Right atrium auricular region (tissue), 2 donors: Measurements from ENCODE around the gene ANK2. TPM values are rescaled to one million over a fixed set of nuclear protein-coding genes. Genes with fewer than 3 reads are reported as not detected.
A peak's percentile ranks its signal among the peaks of the same experiment; 100 is the strongest.

Experiments
- DNase-seq: peaks from one replicate; pipeline ENCODE4 v3.0.0-alpha.2; 2019; ENCODE audit warnings: low spot score
- H3K27ac ChIP-seq, 2 donors: fragments of 200-600 bp; sonication (generic); 1 replicate in 1 of 2; 2 replicates in 1 of 2; pipeline ENCODE4 v1.5.1; 2016 to 2019
- H3K27me3 ChIP-seq, 2 donors: fragments of 200-600 bp; sonication (generic); one replicate each; pipeline versions ENCODE4 v1.5.1 to v1.6.0; 2017 to 2019
- H3K36me3 ChIP-seq: fragments of 200-600 bp; sonication (generic); one replicate; pipeline ENCODE4 v1.5.1; 2016
- H3K4me1 ChIP-seq, 2 donors: fragments of 200-600 bp; sonication (generic); one replicate each; pipeline versions ENCODE4 v1.5.1 to v1.6.0; 2017 to 2019
- H3K4me3 ChIP-seq, 2 donors: fragments of 200-600 bp; sonication (generic); 1 replicate in 1 of 2; 2 replicates in 1 of 2; pipeline ENCODE4 v1.5.1; 2017 to 2019; ENCODE audit warnings: mild to moderate bottlenecking in 1 of 2, moderate library complexity in 1 of 2
- H3K9me3 ChIP-seq, 2 donors: fragments of 200-600 bp; sonication (generic); one replicate each; pipeline ENCODE4 v1.5.1; 2019
- CTCF ChIP-seq, 2 donors: fragments of 200-600 bp; sonication (generic); IDR thresholded peaks; one replicate each; pipeline ENCODE4 v1.5.1; 2019; ENCODE audit warnings: antibody characterized with exemption in 2 of 2
- total RNA-seq, 2 donors: library from RNA; depleted of rRNA; stranded (reverse); fragments of >200 nt; gene quantifications; one replicate each; pipeline ENCODE4 v1.1.0, GENCODE V29; 2016

The ANK2 gene
- total RNA-seq, 2 donors from 2014 or later: 169 to 332 TPM

- DNase-seq: no peak
- no peaks in the 10 kb centered on the region for H3K36me3 ChIP-seq
- H3K27ac ChIP-seq: peak overlapping the region; percentile 80 to 87
- no peak for TF ChIP-seq CTCF (IDR thresholded peaks at IDR 0.05)
- H3K9me3 ChIP-seq: no peaks in the 10 kb centered on the region
- H3K4me3 ChIP-seq: peak overlapping the region; percentile 30 to 43
- peaks cover 0 to 26% of the 10 kb centered on the region in 2 donors for H3K4me1 ChIP-seq
- H3K27me3 ChIP-seq: no peaks in the 10 kb centered on the region
These were observed 98.2 kb downstream of the ANK2 start for GRCh38 chr4:113147498-113148111.

DNA sequence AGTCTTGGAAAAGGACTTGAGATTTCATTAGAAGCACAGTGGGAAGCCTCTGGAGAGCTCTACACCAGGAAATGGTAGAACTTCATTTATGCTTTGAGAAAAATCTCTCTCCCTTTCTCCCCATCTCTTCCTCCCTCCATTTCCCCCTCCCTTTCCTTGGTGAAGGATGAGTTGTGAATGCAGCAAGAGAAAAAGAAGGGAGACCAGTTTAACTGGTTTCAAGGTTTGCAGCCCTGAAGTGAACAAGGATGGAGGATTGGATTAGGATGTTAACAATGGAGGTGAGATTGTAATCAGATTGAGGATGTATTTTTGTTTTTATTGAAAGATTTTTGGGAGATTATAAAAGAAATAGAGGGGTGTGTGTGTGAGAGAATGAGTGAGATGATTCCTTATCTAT is 99.5 kb downstream of the ANK2 start:
- no peak for TF ChIP-seq CTCF (IDR thresholded peaks at IDR 0.05)
- Histone ChIP-seq H3K4me3 (no peak overlapping the region), H3K36me3 (no peaks in the 10 kb centered on the region), H3K4me1 (peaks cover 0 to 29% of the 10 kb centered on the region in 2 donors), H3K9me3 (no peaks in the 10 kb centered on the region), H3K27me3 (no peaks in the 10 kb centered on the region), H3K27ac (no peak overlapping the region)
- no peak for DNase-seq

GRCh38 chr4:113153529-113154101 is 104.2 kb downstream of the ANK2 start:
- no peak for DNase-seq
- Histone ChIP-seq H3K27ac (peak overlapping the region in 1 of 2 donors; percentile 21), H3K4me1 (peaks cover 0 to 26% of the 10 kb centered on the region in 2 donors), H3K36me3 (no peaks in the 10 kb centered on the region), H3K9me3 (no peaks in the 10 kb centered on the region), H3K27me3 (no peaks in the 10 kb centered on the region), H3K4me3 (no peak overlapping the region)
- TF ChIP-seq CTCF (IDR thresholded peaks at IDR 0.05): peak in 1 of 2 donors; percentile 20

DNA sequence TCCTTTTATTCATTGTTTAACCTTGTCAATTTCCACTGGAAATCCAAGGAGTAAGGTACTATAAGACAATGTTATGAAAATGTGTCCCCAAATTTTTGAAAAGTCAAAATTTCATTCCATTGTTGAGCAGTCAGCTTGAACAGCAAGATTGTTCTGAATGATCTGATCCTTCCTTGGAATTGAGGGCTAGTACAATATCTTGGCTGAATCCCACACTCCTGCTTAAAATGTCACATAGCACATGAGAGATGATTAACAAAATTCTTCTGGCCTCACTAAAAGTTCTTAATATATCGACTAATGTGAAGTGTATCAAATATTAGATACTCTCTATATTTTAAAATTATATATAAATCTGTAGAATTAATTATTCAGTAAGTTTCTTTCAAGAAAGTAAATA is 104.8 kb downstream of the ANK2 start:
- TF ChIP-seq CTCF (IDR thresholded peaks at IDR 0.05): no peak
- Histone ChIP-seq H3K4me1 (peaks cover 0 to 26% of the 10 kb centered on the region in 2 donors), H3K9me3 (no peaks in the 10 kb centered on the region), H3K36me3 (no peaks in the 10 kb centered on the region), H3K4me3 (no peak overlapping the region), H3K27me3 (no peaks in the 10 kb centered on the region), H3K27ac (peak overlapping the region in 1 of 2 donors; percentile 21)
- DNase-seq: no peak

DNA sequence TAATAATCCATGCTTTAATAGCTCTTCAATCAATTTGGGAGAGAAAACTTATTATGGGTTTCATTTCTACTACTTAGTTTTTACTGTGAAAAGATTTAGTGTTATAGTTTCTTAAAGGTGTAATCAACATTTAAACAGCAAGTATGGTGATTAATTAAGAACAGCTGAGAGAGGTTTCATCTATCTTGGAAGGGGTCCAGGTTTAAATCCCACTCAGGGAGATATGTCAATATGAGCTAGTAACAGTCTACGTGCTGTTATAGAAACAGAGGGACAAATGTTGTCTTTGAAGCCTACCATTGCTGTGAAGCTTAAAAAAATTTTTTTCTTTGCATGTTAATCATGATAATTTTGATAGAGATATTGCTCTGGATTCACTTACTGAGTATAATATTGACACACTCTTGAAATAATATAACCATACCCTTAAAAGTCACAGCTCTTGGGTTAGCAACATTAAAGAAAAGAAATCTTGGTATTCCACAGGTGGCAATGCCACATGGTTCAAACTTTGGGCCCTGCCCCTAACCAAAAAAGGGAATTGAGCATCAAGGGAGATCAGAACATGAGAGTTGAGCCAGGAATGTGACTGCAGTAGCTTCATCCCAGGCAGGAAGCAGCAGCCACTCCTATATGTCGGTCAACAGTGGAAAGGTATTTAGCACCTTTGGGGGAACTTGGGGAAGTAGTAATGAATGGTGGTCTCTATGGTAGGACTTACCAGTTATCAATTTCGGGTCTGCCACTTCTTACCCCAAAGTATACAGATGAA is 107.8 kb downstream of the ANK2 start:
- no peak for TF ChIP-seq CTCF (IDR thresholded peaks at IDR 0.05)
- Histone ChIP-seq H3K4me3 (no peak overlapping the region), H3K27me3 (no peaks in the 10 kb centered on the region), H3K9me3 (no peaks in the 10 kb centered on the region), H3K36me3 (no peaks in the 10 kb centered on the region), H3K4me1 (peaks cover 0 to 37% of the 10 kb centered on the region in 2 donors), H3K27ac (no peak overlapping the region)
- no peak for DNase-seq
